B cell (primary cell): ENCODE data around the gene EHBP1. TPM values are rescaled to one million over a fixed set of nuclear protein-coding genes. Genes with fewer than 3 reads are reported as not detected.

Source experiments
- ATAC-seq: fragments of 200-7000 bp; cut with Tn5 transposase; one replicate; pipeline ENCODE4 v1.10.0; 2021; ENCODE audit warnings: low read depth, mild to moderate bottlenecking, moderate number of reproducible peaks, moderate library complexity
- CTCF ChIA-PET: fragments of 350-600 bp; sonication (Branson Sonifier 250); formaldehyde crosslinking; loops from one replicate; lab custom pipeline; 2021; ENCODE audit warnings: antibody characterized with exemption, inconsistent platforms; lab: Charles Lee
- POLR2A ChIA-PET: fragments of 350-600 bp; sonication (Branson Sonifier 250); formaldehyde crosslinking; loops from one replicate; lab custom pipeline; 2021; ENCODE audit warnings: antibody characterized with exemption; lab: Charles Lee
- DNase-seq: peaks from one replicate; pipeline ENCODE4 v3.0.0; 2013
- H2AFZ ChIP-seq: 2 replicates; pipeline ENCODE4 v1.6.1; 2012; ENCODE audit warnings: mild to moderate bottlenecking, low read depth, low read length; ENCODE audit not compliant: insufficient read depth, poor library complexity, severe bottlenecking
- H3K27ac ChIP-seq, 2 donors: 1 replicate in 1 of 2; 2 replicates in 1 of 2; pipeline ENCODE4 v1.5.1; 2012 to 2013; ENCODE audit warnings: low read length in 2 of 2, mild to moderate bottlenecking in 2 of 2, moderate library complexity in 1 of 2
- H3K27me3 ChIP-seq, 4 experiments: fragments of 200-600 bp in 1 of 4; sonication (generic) in 1 of 4; replicated peaks in 1 of 4; 1 replicate in 2 of 4; 2 replicates in 2 of 4; pipeline versions ENCODE4 v1.6.1 to v1.7.0; 2013 to 2016; ENCODE audit warnings: low read length in 3 of 4, mild to moderate bottlenecking in 2 of 4, mixed read lengths in 1 of 4, moderate library complexity in 1 of 4; ENCODE audit not compliant: insufficient read depth in 4 of 4, control insufficient read depth in 3 of 4; ENCODE audit errors: control extremely low read depth in 1 of 4
- H3K36me3 ChIP-seq, 2 experiments: replicated peaks in 1 of 2; 1 replicate in 1 of 2; 2 replicates in 1 of 2; pipeline versions ENCODE4 v1.6.1 to v1.7.1; 2013; ENCODE audit warnings: low read length in 1 of 2; ENCODE audit not compliant: insufficient read depth in 2 of 2, control insufficient read depth in 1 of 2; ENCODE audit errors: control extremely low read depth in 1 of 2, extremely low read depth in 1 of 2
- H3K4me1 ChIP-seq, 2 donors: fragments of 200-600 bp in 1 of 2; sonication (generic) in 1 of 2; 1 replicate in 1 of 2; 2 replicates in 1 of 2; pipeline versions ENCODE4 v1.5.1 to v1.6.1; 2013 to 2017; ENCODE audit warnings: low read length in 2 of 2; ENCODE audit not compliant: control insufficient read depth in 2 of 2, insufficient read depth in 2 of 2
- H3K4me2 ChIP-seq: replicated peaks from 2 replicates; pipeline ENCODE3; 2012; ENCODE audit warnings: mild to moderate bottlenecking, low read depth, low read length; ENCODE audit not compliant: poor library complexity, severe bottlenecking
- H3K4me3 ChIP-seq, 5 experiments: fragments of 200-600 bp in 1 of 5; sonication (generic) in 1 of 5; 1 replicate in 3 of 5; 2 replicates in 2 of 5; pipeline versions ENCODE4 v1.5.1 to v1.7.0; 2011 to 2016; ENCODE audit warnings: low read length in 4 of 5, mild to moderate bottlenecking in 4 of 5, low read depth in 2 of 5, control low read depth in 1 of 5, moderate library complexity in 1 of 5; ENCODE audit not compliant: insufficient read depth in 1 of 5; ENCODE audit errors: control extremely low read depth in 1 of 5, extremely low read depth in 1 of 5
- H3K79me2 ChIP-seq: fragments of 200-600 bp; sonication (generic); one replicate; pipeline ENCODE4 v1.6.0; 2016; ENCODE audit warnings: low read length; ENCODE audit not compliant: control insufficient read depth, insufficient read depth
- H3K9ac ChIP-seq: fragments of 200-600 bp; sonication (generic); 2 replicates; pipeline ENCODE4 v1.6.1; 2017; ENCODE audit warnings: mild to moderate bottlenecking, low read length, moderate library complexity
- H3K9me3 ChIP-seq, 3 donors: one replicate each; pipeline versions ENCODE4 v1.6.1 to v1.7.1; 2013; ENCODE audit warnings: low read length in 2 of 3; ENCODE audit not compliant: control insufficient read depth in 2 of 3, insufficient read depth in 1 of 3; ENCODE audit errors: control extremely low read depth in 1 of 3
- H4K20me1 ChIP-seq: 2 replicates; pipeline ENCODE4 v1.6.0; 2012; ENCODE audit warnings: mild to moderate bottlenecking, low read length; ENCODE audit not compliant: insufficient read depth, control insufficient read depth, poor library complexity, severe bottlenecking
- H3K27ac Mint-ChIP-seq: one replicate; pipeline ENCODE4 v1.8.0; 2021; ENCODE audit warnings: mixed read lengths
- H3K27me3 Mint-ChIP-seq: one replicate; pipeline ENCODE4 v1.8.0; 2021; ENCODE audit warnings: mixed read lengths
- H3K4me1 Mint-ChIP-seq: one replicate; pipeline ENCODE4 v1.8.0; 2021; ENCODE audit warnings: mixed read lengths
- H3K4me3 Mint-ChIP-seq: one replicate; pipeline ENCODE4 v1.8.0; 2021; ENCODE audit warnings: mixed read lengths
- H3K9me3 Mint-ChIP-seq: one replicate; pipeline ENCODE4 v1.8.0; 2022; ENCODE audit warnings: mixed read lengths; ENCODE audit not compliant: insufficient read depth
- EZH2 ChIP-seq: IDR thresholded peaks from 2 replicates; pipeline ENCODE4 v1.6.1; 2012; ENCODE audit warnings: borderline replicate concordance, low read depth, mild to moderate bottlenecking, moderate library complexity, low read length; ENCODE audit not compliant: insufficient read depth, poor library complexity, severe bottlenecking
- WGBS: methylation state at CpG from one replicate; pipeline ENCODE4 v1.1.5; 2013; ENCODE audit warnings: missing lambda C conversion rate; ENCODE audit not compliant: insufficient coverage; 5-methylcytosine and 5-hydroxymethylcytosine counted together
- intact Hi-C: fragments of 100-400 bp; cut with micrococcal nuclease; formaldehyde crosslinking; loops from one replicate; pipeline ENCODE4 v1.10.0; 2022
- polyA plus RNA-seq: library from polyadenylated mRNA; depleted of rRNA; stranded (reverse); fragments of >200 nt; gene quantifications from 2 replicates; pipeline ENCODE4 v1.2.3, GENCODE V29; 2012
- total RNA-seq, 2 donors: library from RNA; stranded (reverse); fragments of 120-200 nt in 1 of 2; gene quantifications; 1 replicate in 1 of 2; 2 replicates in 1 of 2; pipeline versions ENCODE4 v1.2.3 to v1.2.4, GENCODE V29; 2013 to 2022
- TF ChIP-seq, protein P1 (sequence below): fragments of 200-600 bp; IDR thresholded peaks from one replicate; pipeline ENCODE4 v1.8.0; 2022; ENCODE audit warnings: antibody characterized with exemption, mild to moderate bottlenecking

Gene EHBP1
- total and polyA plus RNA-seq, 2 donors (not counting 1 experiment from before 2014, with no cell fraction given) = 8.8 to 34.7 TPM

DNA sequence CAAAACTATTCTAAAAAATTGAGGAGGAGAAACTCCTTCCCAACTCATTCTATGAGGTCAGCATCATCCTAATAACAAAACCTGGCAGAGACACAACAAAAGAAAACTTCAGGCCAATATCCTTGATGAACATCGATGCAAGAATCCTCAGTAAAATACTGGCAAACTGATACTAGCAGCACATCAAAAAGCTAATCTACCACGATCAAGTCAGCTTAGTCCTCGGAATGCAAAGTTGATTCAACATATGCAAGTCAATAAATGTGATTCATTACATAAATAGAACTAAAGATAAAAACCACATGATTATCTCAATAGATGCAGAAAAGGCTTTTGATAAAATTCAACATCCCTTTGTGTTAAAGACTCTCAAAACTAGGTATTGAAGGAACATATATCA is 63.1 kb downstream of the EHBP1 start:
- ChIA-PET POLR2A (no interaction called here), CTCF (interaction anchor here (1.3 to 12.0 kb wide), 2 partner anchors 11 to 311 kb away, joined by 3 to 314 read pairs; no protein-coding TSS in a partner anchor)
- Mint-ChIP-seq H3K4me1 (no peaks in the 10 kb centered on the region), H3K4me3 (no peak overlapping the region), H3K27ac (no peak overlapping the region), H3K9me3 (peaks cover 7% of the 10 kb centered on the region), H3K27me3 (no peaks in the 10 kb centered on the region)
- H3K36me3 ChIP-seq = no peaks in the 10 kb centered on the region
- DNase-seq = no peak
- H2AFZ ChIP-seq = no peak overlapping the region
- H3K9ac ChIP-seq = no peak overlapping the region
- no peak overlapping the region for H3K27ac ChIP-seq
- H3K9me3 ChIP-seq = no peaks in the 10 kb centered on the region
- no peaks in the 10 kb centered on the region for H3K27me3 ChIP-seq
- TF ChIP-seq, protein P1, sequence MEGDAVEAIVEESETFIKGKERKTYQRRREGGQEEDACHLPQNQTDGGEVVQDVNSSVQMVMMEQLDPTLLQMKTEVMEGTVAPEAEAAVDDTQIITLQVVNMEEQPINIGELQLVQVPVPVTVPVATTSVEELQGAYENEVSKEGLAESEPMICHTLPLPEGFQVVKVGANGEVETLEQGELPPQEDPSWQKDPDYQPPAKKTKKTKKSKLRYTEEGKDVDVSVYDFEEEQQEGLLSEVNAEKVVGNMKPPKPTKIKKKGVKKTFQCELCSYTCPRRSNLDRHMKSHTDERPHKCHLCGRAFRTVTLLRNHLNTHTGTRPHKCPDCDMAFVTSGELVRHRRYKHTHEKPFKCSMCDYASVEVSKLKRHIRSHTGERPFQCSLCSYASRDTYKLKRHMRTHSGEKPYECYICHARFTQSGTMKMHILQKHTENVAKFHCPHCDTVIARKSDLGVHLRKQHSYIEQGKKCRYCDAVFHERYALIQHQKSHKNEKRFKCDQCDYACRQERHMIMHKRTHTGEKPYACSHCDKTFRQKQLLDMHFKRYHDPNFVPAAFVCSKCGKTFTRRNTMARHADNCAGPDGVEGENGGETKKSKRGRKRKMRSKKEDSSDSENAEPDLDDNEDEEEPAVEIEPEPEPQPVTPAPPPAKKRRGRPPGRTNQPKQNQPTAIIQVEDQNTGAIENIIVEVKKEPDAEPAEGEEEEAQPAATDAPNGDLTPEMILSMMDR = no peak
- no peak for TF ChIP-seq EZH2
- no CpG with 5 or more reads among the region's 3 CpGs for WGBS
- H4K20me1 ChIP-seq = no peaks in the 10 kb centered on the region
- no peak for ATAC-seq
- H3K4me1 ChIP-seq = no peaks in the 10 kb centered on the region
- no peak overlapping the region for H3K4me3 ChIP-seq
- no peak overlapping the region for H3K4me2 ChIP-seq
- no peaks in the 10 kb centered on the region for H3K79me2 ChIP-seq
- intact Hi-C loops = no loop called here

DNA sequence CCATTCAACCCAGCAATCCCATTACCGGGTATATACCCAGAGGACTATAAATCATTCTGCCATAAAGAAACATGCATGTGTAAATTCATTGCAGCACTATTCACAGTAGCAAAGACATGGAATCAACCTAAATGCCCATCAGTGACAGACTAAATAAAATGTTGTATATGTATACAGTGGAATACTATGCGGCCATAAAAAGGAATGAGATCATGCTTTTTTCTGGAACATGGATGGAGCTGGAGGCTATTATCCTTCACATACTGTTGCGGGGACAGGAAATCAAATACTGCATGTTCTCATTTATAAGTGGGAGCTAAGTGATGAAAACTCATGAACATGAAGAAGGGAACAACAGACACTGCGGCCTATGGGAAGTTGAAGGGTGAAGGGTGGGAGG is 65.1 kb downstream of the EHBP1 start:
- TF ChIP-seq EZH2 = no peak
- TF ChIP-seq, protein P1 = no peak
- intact Hi-C loops = no loop called here
- no peak overlapping the region for H3K27ac ChIP-seq
- H3K9me3 Mint-ChIP-seq = peaks cover 7% of the 10 kb centered on the region
- H3K27me3 ChIP-seq = no peaks in the 10 kb centered on the region
- H3K9me3 ChIP-seq = no peaks in the 10 kb centered on the region
- 100% methylated on average over 1 of the region's 4 CpGs for WGBS
- H3K79me2 ChIP-seq = no peaks in the 10 kb centered on the region
- ChIA-PET POLR2A (interaction anchor here (0.7 kb wide), 1 partner anchor 292 kb away, joined by 3 read pairs; no protein-coding TSS in a partner anchor), CTCF (interaction anchor here (12.0 kb wide), 1 partner anchor 313 kb away, joined by 314 read pairs; no protein-coding TSS in a partner anchor)
- no peaks in the 10 kb centered on the region for H4K20me1 ChIP-seq
- H3K4me3 ChIP-seq = no peak overlapping the region
- DNase-seq (no peak), ATAC-seq (no peak)
- no peaks in the 10 kb centered on the region for H3K4me1 Mint-ChIP-seq
- H3K4me3 Mint-ChIP-seq = no peak overlapping the region
- no peak overlapping the region for H3K4me2 ChIP-seq
- no peaks in the 10 kb centered on the region for H3K36me3 ChIP-seq
- H3K9ac ChIP-seq = no peak overlapping the region
- H2AFZ ChIP-seq = no peak overlapping the region
- H3K27ac Mint-ChIP-seq = no peak overlapping the region
- H3K27me3 Mint-ChIP-seq = no peaks in the 10 kb centered on the region
- no peaks in the 10 kb centered on the region for H3K4me1 ChIP-seq
